Kidney epithelial cell (primary cell): ENCODE data around the gene USP32. TPM values are rescaled to one million over a fixed set of nuclear protein-coding genes. Genes with fewer than 3 reads are reported as not detected.

ENCODE experiments used
- DNase-seq: peaks from one replicate; pipeline ENCODE4 v3.0.0-alpha.2; 2010; ENCODE audit warnings: low read depth
- H3K27me3 ChIP-seq: 2 replicates; pipeline ENCODE4 v1.6.0; 2011; ENCODE audit warnings: low read length; ENCODE audit not compliant: control insufficient read depth, insufficient read depth
- H3K36me3 ChIP-seq: 2 replicates; pipeline ENCODE4 v1.5.1; 2011; ENCODE audit warnings: low read length; ENCODE audit not compliant: control insufficient read depth, insufficient read depth
- H3K4me3 ChIP-seq: 2 replicates; pipeline ENCODE4 v1.5.1; 2011; ENCODE audit warnings: low read depth, mild to moderate bottlenecking, control low read depth, low read length
- CTCF ChIP-seq: IDR thresholded peaks from 2 replicates; pipeline ENCODE4 v1.5.1; 2011; ENCODE audit warnings: mild to moderate bottlenecking, moderate library complexity, low read length, control low read depth, inconsistent platforms; ENCODE audit not compliant: insufficient read depth, poor library complexity, severe bottlenecking
- total RNA-seq: library from RNA; depleted of rRNA; stranded (reverse); fragments of >200 nt; gene quantifications from 2 replicates; pipeline ENCODE4 v1.2.3, GENCODE V29; 2015

USP32 gene
- total RNA-seq, 1 donor from 2014 or later = 37.2 TPM

GRCh38 chr17:60355663-60356594 is 36.0 kb downstream of the USP32 start:
- Histone ChIP-seq H3K4me3 (no peak overlapping the region), H3K27me3 (no peaks in the 10 kb centered on the region), H3K36me3 (no peaks in the 10 kb centered on the region)
- no peak for TF ChIP-seq CTCF
- no peak for DNase-seq

GRCh38 chr17:60354223-60354622 is 37.7 kb downstream of the USP32 start:
- Histone ChIP-seq H3K27me3 (no peaks in the 10 kb centered on the region), H3K4me3 (no peak overlapping the region), H3K36me3 (no peaks in the 10 kb centered on the region)
- no peak for TF ChIP-seq CTCF
- DNase-seq = no peak

DNA sequence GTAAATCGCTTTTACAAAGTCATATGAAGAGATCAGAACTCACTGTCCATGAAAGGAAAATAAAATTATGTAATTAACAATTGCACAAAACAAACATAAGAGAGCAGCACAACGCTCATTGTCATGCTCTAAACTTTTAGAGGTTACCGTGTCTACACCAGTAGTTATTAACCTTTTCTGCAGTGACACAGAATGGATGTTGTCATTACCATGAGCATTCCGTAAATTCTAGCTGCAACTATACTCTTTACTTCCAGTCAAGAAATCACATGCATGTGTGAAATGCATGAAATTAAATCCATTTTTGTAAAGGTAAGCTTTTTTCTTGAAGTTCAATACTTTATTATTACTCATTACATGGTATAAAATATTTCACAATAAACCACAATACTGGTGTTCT is 38.2 kb downstream of the USP32 start:
- no peak overlapping the region for H3K4me3 ChIP-seq
- no peak for TF ChIP-seq CTCF
- no peak for DNase-seq
- no peaks in the 10 kb centered on the region for H3K36me3 ChIP-seq
- no peaks in the 10 kb centered on the region for H3K27me3 ChIP-seq

GRCh38 chr17:60352569-60352968 is 39.4 kb downstream of the USP32 start:
- DNase-seq = no peak
- Histone ChIP-seq H3K27me3 (no peaks in the 10 kb centered on the region), H3K36me3 (no peaks in the 10 kb centered on the region), H3K4me3 (no peak overlapping the region)
- TF ChIP-seq CTCF = no peak

DNA sequence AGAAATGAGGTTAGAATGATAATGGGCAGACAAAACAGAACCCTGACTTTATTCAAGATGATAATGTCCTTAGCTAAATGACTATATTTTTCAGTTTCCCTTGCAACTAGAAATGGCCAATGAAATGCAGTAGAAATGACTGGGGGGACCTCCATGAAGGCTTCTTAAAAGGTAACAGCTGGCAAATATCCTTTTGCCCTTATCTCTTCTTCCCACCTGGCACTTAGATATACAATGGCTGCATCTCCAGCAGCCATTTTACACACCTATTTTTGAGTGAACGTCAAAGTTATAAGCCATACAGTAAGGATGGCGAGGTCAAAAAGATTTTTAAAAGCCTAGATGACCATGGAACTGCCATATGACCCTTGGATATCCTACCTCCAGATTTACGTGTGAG is 39.9 kb downstream of the USP32 start:
- Histone ChIP-seq H3K27me3 (no peaks in the 10 kb centered on the region), H3K36me3 (no peaks in the 10 kb centered on the region), H3K4me3 (no peak overlapping the region)
- no peak for TF ChIP-seq CTCF
- no peak for DNase-seq
